ENCODE measurements around the gene FADS1. TPM values are rescaled to one million over a fixed set of nuclear protein-coding genes. Genes with fewer than 3 reads are reported as not detected.
A peak's percentile ranks its signal among the peaks of the same experiment; 100 is the strongest.

FADS1 gene
- total RNA-seq, 2 experiments from 2014 or later, result 84.1 to 92.8 TPM

GRCh38 chr11:61763930-61764605 is 52.7 kb downstream of the FADS1 start:
- DNase-seq (no peak), ATAC-seq (no peak)
- H3K4me3 Mint-ChIP-seq, result no peak overlapping the region
- H3K4me1 Mint-ChIP-seq (ENCODE audit: low read depth), result no peaks in the 10 kb centered on the region
- ChIA-PET POLR2A (no interaction called here), CTCF (interaction anchor here (1.0 to 1.6 kb wide), 2 partner anchors 15 to 33 kb away, joined by 3 read pairs; no protein-coding TSS in a partner anchor)
- H3K9me3 Mint-ChIP-seq (ENCODE audit: insufficient read depth), result no peaks in the 10 kb centered on the region
- H3K27me3 Mint-ChIP-seq (ENCODE audit: low read depth), result peaks cover 3% of the 10 kb centered on the region
- no peaks in the 10 kb centered on the region for H3K36me3 Mint-ChIP-seq (ENCODE audit: low read depth)
- H3K27ac Mint-ChIP-seq, result no peak overlapping the region

- no peaks in the 10 kb centered on the region for H3K9me3 Mint-ChIP-seq (ENCODE audit: insufficient read depth)
- no peak for DNase-seq
- H3K27ac Mint-ChIP-seq, result no peak overlapping the region
- no peak for ATAC-seq
- H3K27me3 Mint-ChIP-seq (ENCODE audit: low read depth), result peaks cover 3% of the 10 kb centered on the region
- no peaks in the 10 kb centered on the region for H3K36me3 Mint-ChIP-seq (ENCODE audit: low read depth)
- CTCF ChIA-PET, result interaction anchor here (1.6 kb wide), 1 partner anchor 16 kb away, joined by 4 read pairs; no protein-coding TSS in a partner anchor
- POLR2A ChIA-PET, result no interaction called here
- no peaks in the 10 kb centered on the region for H3K4me1 Mint-ChIP-seq (ENCODE audit: low read depth)
- H3K4me3 Mint-ChIP-seq, result no peak overlapping the region
Observed at GRCh38 chr11:61762798-61763197, 54.0 kb downstream of the FADS1 start.

GRCh38 chr11:61762223-61762615 is 54.6 kb downstream of the FADS1 start:
- CTCF ChIA-PET, result interaction anchor here (1.6 kb wide), 1 partner anchor 15 kb away, joined by 4 read pairs; no protein-coding TSS in a partner anchor

GRCh38 chr11:61761440-61762222 is 55.2 kb downstream of the FADS1 start:
- Mint-ChIP-seq H3K4me3 (no peak overlapping the region), H3K4me1 (ENCODE audit: low read depth) (peaks cover 7% of the 10 kb centered on the region), H3K27me3 (ENCODE audit: low read depth) (peaks cover 3% of the 10 kb centered on the region), H3K9me3 (ENCODE audit: insufficient read depth) (no peaks in the 10 kb centered on the region), H3K27ac (no peak overlapping the region), H3K36me3 (ENCODE audit: low read depth) (no peaks in the 10 kb centered on the region)
- ChIA-PET POLR2A (no interaction called here), CTCF (interaction anchor here (1.6 kb wide), 1 partner anchor 14 kb away, joined by 4 read pairs; no protein-coding TSS in a partner anchor)
- no peak for ATAC-seq
- no peak for DNase-seq

More at GRCh38 chr11:61762223-61762615, 54.6 kb downstream of the FADS1 start:
- DNase-seq (no peak), ATAC-seq (no peak)
- no peak overlapping the region for H3K27ac Mint-ChIP-seq
- no peak overlapping the region for H3K4me3 Mint-ChIP-seq
- H3K4me1 Mint-ChIP-seq (ENCODE audit: low read depth), result peaks cover 2% of the 10 kb centered on the region
- H3K9me3 Mint-ChIP-seq (ENCODE audit: insufficient read depth), result no peaks in the 10 kb centered on the region
- POLR2A ChIA-PET, result no interaction called here
- no peaks in the 10 kb centered on the region for H3K36me3 Mint-ChIP-seq (ENCODE audit: low read depth)
- peaks cover 3% of the 10 kb centered on the region for H3K27me3 Mint-ChIP-seq (ENCODE audit: low read depth)

- Mint-ChIP-seq H3K4me1 (ENCODE audit: low read depth) (peaks cover 14% of the 10 kb centered on the region), H3K27ac (no peak overlapping the region), H3K36me3 (ENCODE audit: low read depth) (no peaks in the 10 kb centered on the region), H3K27me3 (ENCODE audit: low read depth) (peaks cover 3% of the 10 kb centered on the region), H3K4me3 (no peak overlapping the region), H3K9me3 (ENCODE audit: insufficient read depth) (no peaks in the 10 kb centered on the region)
- ChIA-PET CTCF (interaction anchor here (1.6 kb wide), 1 partner anchor 14 kb away, joined by 4 read pairs; no protein-coding TSS in a partner anchor), POLR2A (no interaction called here)
- ATAC-seq (no peak), DNase-seq (no peak)
Observed at GRCh38 chr11:61760946-61761345, 55.9 kb downstream of the FADS1 start.

- peak overlapping the region; percentile 64 for H3K27ac Mint-ChIP-seq
- CTCF ChIA-PET, result interaction anchor here (0.9 to 1.1 kb wide), 2 partner anchors 10 to 24 kb away, joined by 3 read pairs; no protein-coding TSS in a partner anchor
- POLR2A ChIA-PET, result no interaction called here
- no peaks in the 10 kb centered on the region for H3K36me3 Mint-ChIP-seq (ENCODE audit: low read depth)
- no peak for ATAC-seq
- no peak overlapping the region for H3K4me3 Mint-ChIP-seq
- H3K9me3 Mint-ChIP-seq (ENCODE audit: insufficient read depth), result no peaks in the 10 kb centered on the region
- no peak for DNase-seq
- peaks cover 11% of the 10 kb centered on the region for H3K27me3 Mint-ChIP-seq (ENCODE audit: low read depth)
- peaks cover 29% of the 10 kb centered on the region for H3K4me1 Mint-ChIP-seq (ENCODE audit: low read depth)
Observed at GRCh38 chr11:61757213-61757862, 59.5 kb downstream of the FADS1 start.

- POLR2A ChIA-PET, result no interaction called here
- peaks cover 14% of the 10 kb centered on the region for H3K27me3 Mint-ChIP-seq (ENCODE audit: low read depth)
- ATAC-seq (no peak), DNase-seq (peak; percentile 55)
- peaks cover 29% of the 10 kb centered on the region for H3K4me1 Mint-ChIP-seq (ENCODE audit: low read depth)
- no peak overlapping the region for H3K4me3 Mint-ChIP-seq
- H3K27ac Mint-ChIP-seq, result peak overlapping the region; percentile 78
- H3K36me3 Mint-ChIP-seq (ENCODE audit: low read depth), result no peaks in the 10 kb centered on the region
- no peaks in the 10 kb centered on the region for H3K9me3 Mint-ChIP-seq (ENCODE audit: insufficient read depth)
- CTCF ChIA-PET, result interaction anchor here (0.9 kb wide), 1 partner anchor 9 kb away, joined by 3 read pairs; no protein-coding TSS in a partner anchor
Observed at GRCh38 chr11:61756452-61757212, 60.2 kb downstream of the FADS1 start.

- peak overlapping the region; percentile 78 for H3K27ac Mint-ChIP-seq
- no peaks in the 10 kb centered on the region for H3K36me3 Mint-ChIP-seq (ENCODE audit: low read depth)
- no peak overlapping the region for H3K4me3 Mint-ChIP-seq
- CTCF ChIA-PET, result interaction anchor here (1.0 kb wide), 1 partner anchor 19 kb away, joined by 3 read pairs; no protein-coding TSS in a partner anchor
- ATAC-seq (no peak), DNase-seq (no peak)
- peaks cover 16% of the 10 kb centered on the region for H3K27me3 Mint-ChIP-seq (ENCODE audit: low read depth)
- peaks cover 29% of the 10 kb centered on the region for H3K4me1 Mint-ChIP-seq (ENCODE audit: low read depth)
- POLR2A ChIA-PET, result no interaction called here
- no peaks in the 10 kb centered on the region for H3K9me3 Mint-ChIP-seq (ENCODE audit: insufficient read depth)
Observed at GRCh38 chr11:61756147-61756451, 60.7 kb downstream of the FADS1 start.

GRCh38 chr11:61754534-61755482 is 62.0 kb downstream of the FADS1 start:
- peaks cover 29% of the 10 kb centered on the region for H3K4me1 Mint-ChIP-seq (ENCODE audit: low read depth)
- DNase-seq (no peak), ATAC-seq (no peak)
- no peaks in the 10 kb centered on the region for H3K9me3 Mint-ChIP-seq (ENCODE audit: insufficient read depth)
- no peak overlapping the region for H3K27ac Mint-ChIP-seq
- POLR2A ChIA-PET, result no interaction called here
- CTCF ChIA-PET, result interaction anchor here (1.0 to 1.3 kb wide), 2 partner anchors 21 to 34 kb away, joined by 3 read pairs; no protein-coding TSS in a partner anchor
- H3K27me3 Mint-ChIP-seq (ENCODE audit: low read depth), result peaks cover 21% of the 10 kb centered on the region
- no peak overlapping the region for H3K4me3 Mint-ChIP-seq
- H3K36me3 Mint-ChIP-seq (ENCODE audit: low read depth), result no peaks in the 10 kb centered on the region

GRCh38 chr11:61753672-61754071 is 63.1 kb downstream of the FADS1 start:
- H3K4me1 Mint-ChIP-seq (ENCODE audit: low read depth), result peaks cover 29% of the 10 kb centered on the region
- DNase-seq, result no peak
- POLR2A ChIA-PET, result interaction anchor here (0.8 kb wide), 1 partner anchor 39 kb away, joined by 3 read pairs; the partner anchor contains the start of gene FEN1
- H3K36me3 Mint-ChIP-seq (ENCODE audit: low read depth), result no peaks in the 10 kb centered on the region
- H3K9me3 Mint-ChIP-seq (ENCODE audit: insufficient read depth), result no peaks in the 10 kb centered on the region
- no peak overlapping the region for H3K27ac Mint-ChIP-seq
- CTCF ChIA-PET, result interaction anchor here (0.9 to 1.3 kb wide), 3 partner anchors 28 to 38 kb away, joined by 3 read pairs; no protein-coding TSS in a partner anchor
- H3K27me3 Mint-ChIP-seq (ENCODE audit: low read depth), result peaks cover 25% of the 10 kb centered on the region
- H3K4me3 Mint-ChIP-seq, result peak overlapping the region; percentile 58
- ATAC-seq, result no peak
